H1 (cell line): Measurements from ENCODE around the gene CACNA1A. TPM values are rescaled to one million over a fixed set of nuclear protein-coding genes. Genes with fewer than 3 reads are reported as not detected.

Source experiments
- CTCF ChIA-PET: fragments of 300-600 bp; sonication (Branson Sonifier 250); formaldehyde crosslinking; loops from one replicate; lab custom pipeline; 2021; ENCODE audit not compliant: partially characterized antibody; lab: Charles Lee
- POLR2A ChIA-PET: fragments of 300-600 bp; sonication (Branson Sonifier 250); formaldehyde crosslinking; loops from one replicate; lab custom pipeline; 2021; ENCODE audit warnings: inconsistent platforms; ENCODE audit not compliant: partially characterized antibody; lab: Charles Lee
- DNase-seq, 2 experiments: peaks; one replicate each; pipeline versions ENCODE4 v3.0.0 to v3.0.0-alpha.2; 2010 to 2022; ENCODE audit warnings: low spot score in 2 of 2, low read depth in 1 of 2, mixed read lengths in 1 of 2
- FAIRE-seq: peaks from 2 replicates; lab custom pipeline; 2011; peaks lifted over from hg19 to GRCh38; lab: Jason Lieb, UNC
- H2AFZ ChIP-seq: 2 replicates; pipeline ENCODE4 v1.8.1; 2012; ENCODE audit warnings: low read length, inconsistent platforms
- H2AK5ac ChIP-seq: 2 replicates; pipeline ENCODE4 v1.6.1; 2013; ENCODE audit warnings: low read depth, low read length
- H2BK120ac ChIP-seq: replicated peaks from 2 replicates; pipeline ENCODE3; 2013; ENCODE audit warnings: low read depth, low read length, inconsistent platforms
- H2BK12ac ChIP-seq: 2 replicates; pipeline ENCODE4 v1.6.1; 2013; ENCODE audit warnings: low read depth, low read length
- H2BK15ac ChIP-seq: 2 replicates; pipeline ENCODE4 v1.6.1; 2013; ENCODE audit warnings: low read length
- H2BK20ac ChIP-seq: 2 replicates; pipeline ENCODE4 v1.6.1; 2013; ENCODE audit warnings: low read length
- H2BK5ac ChIP-seq: 2 replicates; pipeline ENCODE4 v1.6.1; 2013; ENCODE audit warnings: low read depth, low read length
- H3K14ac ChIP-seq: 2 replicates; pipeline ENCODE4 v1.6.1; 2013; ENCODE audit warnings: inconsistent platforms; ENCODE audit not compliant: insufficient read length
- H3K18ac ChIP-seq: 2 replicates; pipeline ENCODE4 v1.6.1; 2013; ENCODE audit warnings: low read length; ENCODE audit errors: extremely low read depth
- H3K23ac ChIP-seq: 2 replicates; pipeline ENCODE4 v1.6.1; 2013; ENCODE audit warnings: inconsistent platforms; ENCODE audit not compliant: insufficient read length
- H3K23me2 ChIP-seq: 2 replicates; pipeline ENCODE4 v1.6.1; 2013; ENCODE audit warnings: low read depth, low read length
- H3K27ac ChIP-seq: 2 replicates; pipeline ENCODE4 v1.6.1; 2011; ENCODE audit warnings: low read depth, low read length, inconsistent platforms
- H3K27me3 ChIP-seq, 4 experiments: replicated peaks in 1 of 4; 1 replicate in 1 of 4; 2 replicates in 3 of 4; pipeline versions ENCODE4 v1.6.1 to v1.8.1; 2011 to 2013; ENCODE audit warnings: low read length in 3 of 4, mild to moderate bottlenecking in 3 of 4, inconsistent platforms in 2 of 4, mixed read lengths in 2 of 4, moderate library complexity in 1 of 4; ENCODE audit not compliant: control insufficient read depth in 3 of 4, insufficient read depth in 3 of 4; ENCODE audit errors: extremely low read depth in 1 of 4
- H3K36me3 ChIP-seq, 4 experiments: 2 replicates each; pipeline versions ENCODE4 v1.6.1 to v1.8.1; 2011 to 2013; ENCODE audit warnings: mild to moderate bottlenecking in 4 of 4, low read length in 3 of 4, moderate library complexity in 2 of 4, control low read depth in 1 of 4, inconsistent platforms in 1 of 4; ENCODE audit not compliant: insufficient read depth in 4 of 4, control insufficient read depth in 2 of 4
- H3K4ac ChIP-seq: replicated peaks from 2 replicates; pipeline ENCODE3; 2013; ENCODE audit warnings: low read length, low read depth, mixed read lengths, inconsistent platforms; ENCODE audit not compliant: insufficient read length
- H3K4me1 ChIP-seq, 4 experiments: replicated peaks in 1 of 4; 1 replicate in 1 of 4; 2 replicates in 3 of 4; pipeline versions ENCODE4 v1.6.1 to v1.8.1; 2011 to 2013; ENCODE audit warnings: low read length in 3 of 4, inconsistent platforms in 2 of 4, mixed read lengths in 1 of 4; ENCODE audit not compliant: insufficient read depth in 4 of 4, control insufficient read depth in 3 of 4
- H3K4me2 ChIP-seq, 2 experiments: 2 replicates each; pipeline versions ENCODE4 v1.6.1 to v1.8.1; 2011 to 2013; ENCODE audit warnings: low read depth in 2 of 2, low read length in 2 of 2, control low read depth in 1 of 2, inconsistent platforms in 1 of 2, mild to moderate bottlenecking in 1 of 2; ENCODE audit not compliant: insufficient read depth in 1 of 2
- H3K4me3 ChIP-seq, 4 experiments: fragments of 200-600, 300-600 bp in 1 of 4; sonication (generic), shearing (Covaris generic), sonication (Bioruptor Twin) in 1 of 4; 2 replicates each; pipeline versions ENCODE4 v1.5.1 to v1.8.1; 2011 to 2016; ENCODE audit warnings: low read length in 4 of 4, low read depth in 3 of 4, control low read depth in 2 of 4, inconsistent platforms in 2 of 4, mild to moderate bottlenecking in 2 of 4, mixed read lengths in 1 of 4, moderate library complexity in 1 of 4; ENCODE audit not compliant: insufficient read depth in 2 of 4; ENCODE audit errors: extremely low read depth in 1 of 4
- H3K56ac ChIP-seq: replicated peaks from 2 replicates; pipeline ENCODE3; 2013; ENCODE audit warnings: low read depth, mild to moderate bottlenecking, mixed read lengths, low read length, inconsistent platforms; ENCODE audit not compliant: insufficient read length
- H3K79me1 ChIP-seq: 2 replicates; pipeline ENCODE4 v1.6.1; 2013; ENCODE audit warnings: low read depth, low read length, control low read depth
- H3K79me2 ChIP-seq, 2 experiments: 2 replicates each; pipeline versions ENCODE4 v1.6.1 to v1.8.1; 2012 to 2013; ENCODE audit warnings: low read length in 2 of 2, mild to moderate bottlenecking in 2 of 2, inconsistent platforms in 1 of 2; ENCODE audit not compliant: insufficient read depth in 2 of 2, control insufficient read depth in 1 of 2
- H3K9ac ChIP-seq, 4 experiments: replicated peaks in 1 of 4; 1 replicate in 1 of 4; 2 replicates in 3 of 4; pipeline versions ENCODE4 v1.6.1 to v1.8.1; 2011 to 2013; ENCODE audit warnings: low read depth in 3 of 4, low read length in 3 of 4, control low read depth in 2 of 4, mild to moderate bottlenecking in 2 of 4, moderate library complexity in 2 of 4, inconsistent platforms in 1 of 4; ENCODE audit errors: extremely low read depth in 1 of 4
- H3K9me3 ChIP-seq, 2 experiments: 2 replicates each; pipeline versions ENCODE4 v1.6.1 to v1.8.1; 2012 to 2013; ENCODE audit warnings: mild to moderate bottlenecking in 2 of 2, moderate library complexity in 2 of 2, control low read depth in 1 of 2, inconsistent platforms in 1 of 2, low read depth in 1 of 2, low read length in 1 of 2, mixed read lengths in 1 of 2; ENCODE audit not compliant: insufficient read depth in 2 of 2
- H4K20me1 ChIP-seq, 2 experiments: replicated peaks in 1 of 2; 2 replicates each; pipeline versions ENCODE3 to v1.8.1; 2011 to 2013; ENCODE audit warnings: inconsistent platforms in 2 of 2, low read length in 2 of 2, mild to moderate bottlenecking in 1 of 2; ENCODE audit not compliant: insufficient read depth in 2 of 2, control insufficient read depth in 1 of 2
- H4K5ac ChIP-seq: 2 replicates; pipeline ENCODE4 v1.6.1; 2013; ENCODE audit warnings: low read length, low read depth, mixed read lengths, inconsistent platforms; ENCODE audit not compliant: insufficient read length
- H4K8ac ChIP-seq: 2 replicates; pipeline ENCODE4 v1.8.0; 2013; ENCODE audit warnings: mild to moderate bottlenecking, moderate library complexity, low read length, inconsistent platforms; ENCODE audit not compliant: insufficient read depth; ENCODE audit errors: extremely low read depth
- H4K91ac ChIP-seq: replicated peaks from 2 replicates; pipeline ENCODE3; 2013; ENCODE audit warnings: low read length, mixed read lengths, inconsistent platforms; ENCODE audit not compliant: insufficient read length
- ATF2 ChIP-seq: IDR thresholded peaks from 2 replicates; pipeline ENCODE4 v1.6.1; 2012; ENCODE audit warnings: low read length, inconsistent platforms
- CTBP2 ChIP-seq: IDR thresholded peaks from 2 replicates; pipeline ENCODE4 v1.7.0; 2011; ENCODE audit warnings: borderline replicate concordance, mild to moderate bottlenecking, moderate library complexity, mixed read lengths, low read length; ENCODE audit not compliant: insufficient read depth, insufficient read length
- KDM5A ChIP-seq: fragments of 200-600 bp; IDR thresholded peaks from 2 replicates; pipeline ENCODE4 v1.7.1; 2012; ENCODE audit warnings: mild to moderate bottlenecking, low read length, inconsistent platforms, mixed read lengths
- NRF1 ChIP-seq: IDR thresholded peaks from 2 replicates; pipeline ENCODE4 v1.6.1; 2011; ENCODE audit warnings: mild to moderate bottlenecking, low read depth, low read length, improper control_type of control experiment
- RAD21 ChIP-seq, 2 experiments: IDR thresholded peaks in 1 of 2; conservative IDR thresholded peaks in 1 of 2; 2 replicates each; pipeline ENCODE4 v1.6.1; 2011; ENCODE audit warnings: low read depth in 2 of 2, low read length in 2 of 2, improper control_type of control experiment in 1 of 2, inconsistent platforms in 1 of 2, mild to moderate bottlenecking in 1 of 2, moderate library complexity in 1 of 2
- SAP30 ChIP-seq: fragments of 300-600 bp; sonication (generic); IDR thresholded peaks from 2 replicates; pipeline ENCODE4 v1.7.1; 2012; ENCODE audit warnings: low read length, moderate library complexity, mild to moderate bottlenecking, inconsistent platforms; ENCODE audit not compliant: insufficient read depth, insufficient replicate concordance
- SIN3A ChIP-seq, 2 experiments: IDR thresholded peaks in 1 of 2; conservative IDR thresholded peaks in 1 of 2; 2 replicates each; pipeline ENCODE4 v1.6.1; 2011 to 2012; ENCODE audit warnings: low read length in 2 of 2, improper control_type of control experiment in 1 of 2, low read depth in 1 of 2, mild to moderate bottlenecking in 1 of 2
- SP1 ChIP-seq: IDR thresholded peaks from 2 replicates; pipeline ENCODE4 v1.6.1; 2011; ENCODE audit warnings: low read depth, low read length
- SRF ChIP-seq: IDR thresholded peaks from 2 replicates; pipeline ENCODE4 v1.6.1; 2011; ENCODE audit warnings: mild to moderate bottlenecking, low read depth, low read length, moderate library complexity
- TBP ChIP-seq: IDR thresholded peaks from 2 replicates; pipeline ENCODE4 v1.6.1; 2011; ENCODE audit warnings: low read depth, low read length, improper control_type of control experiment
- TCF12 ChIP-seq: IDR thresholded peaks from 2 replicates; pipeline ENCODE4 v1.6.1; 2011; ENCODE audit warnings: low read depth, mild to moderate bottlenecking, low read length
- whole genome bisulfite sequencing, 2 experiments: shearing (Covaris generic) in 1 of 2; methylation state at CpG; one replicate each; pipeline versions ENCODE4 v1.1.6 to v1.1.7; 2013 to 2015; ENCODE audit warnings: low lambda C conversion rate in 2 of 2, mixed read lengths in 2 of 2, inconsistent platforms in 1 of 2, low coverage in 1 of 2, missing lambda C conversion rate in 1 of 2; ENCODE audit not compliant: insufficient replicate concordance in 2 of 2, insufficient coverage in 1 of 2, insufficient read length in 1 of 2; ENCODE audit errors: extremely low coverage in 1 of 2, missing lambda C conversion rate in 1 of 2; 5-methylcytosine and 5-hydroxymethylcytosine counted together
- polyA plus RNA-seq, 7 experiments: library from polyadenylated mRNA; depleted of rRNA in 3 of 7; stranded (reverse) in 5 of 7; unstranded in 2 of 7; fragments of >200 nt in 5 of 7; fragments of 200-250 nt in 2 of 7; gene quantifications; 1 replicate in 5 of 7; 2 replicates in 1 of 7; 4 replicates in 1 of 7; pipeline versions ENCODE4 v1.2.1 to v1.2.3, GENCODE V29; 2011 to 2013; ENCODE audit warnings: missing spikeins in 2 of 7, mixed read lengths in 2 of 7
- total RNA-seq: library from RNA; stranded (reverse); fragmentation: NEBNext Ultra II Directional; extraction: Animal tissue kit (Norgen Biotek cat#: 25700); gene quantifications from 2 replicates; pipeline ENCODE4 v1.2.1, GENCODE V29; 2021

The CACNA1A gene
- total and polyA plus RNA-seq, 2 of the 8 experiments (the other 6 are each of a cell fraction or from before 2014, with no cell fraction given), result 10.7 to 25.3 TPM

GRCh38 chr19:13460045-13460444, 46.2 kb downstream of the CACNA1A start:
- H4K20me1 ChIP-seq, result peaks cover 0 to 6% of the 10 kb centered on the region in 2 experiments
- no peak overlapping the region for H3K4ac ChIP-seq
- H3K14ac ChIP-seq, result no peak overlapping the region
- no peaks in the 10 kb centered on the region for H3K9me3 ChIP-seq
- peaks cover 11 to 30% (median 15%) of the 10 kb centered on the region in 4 experiments for H3K4me1 ChIP-seq
- ChIA-PET CTCF (interaction anchor here (0.6 to 1.8 kb wide), 5 partner anchors 12 to 258 kb away, joined by 3 to 6 read pairs (median 4); no protein-coding TSS in a partner anchor), POLR2A (interaction anchor here (0.6 to 1.5 kb wide), 4 partner anchors 9 to 78 kb away, joined by 3 to 4 read pairs (median 4); no protein-coding TSS in a partner anchor)
- H4K91ac ChIP-seq, result no peak overlapping the region
- DNase-seq (peak in 1 of 2 experiments; percentile 43), FAIRE-seq (peak; percentile 42)
- no peak overlapping the region for H2AK5ac ChIP-seq
- peak overlapping the region in 1 of 4 experiments; percentile 41; a peak in 4 of 8 replicates for H3K4me3 ChIP-seq
- H4K8ac ChIP-seq, result no peak overlapping the region
- H4K5ac ChIP-seq, result no peak overlapping the region
- no peak overlapping the region for H3K27ac ChIP-seq
- WGBS, 2 experiments, result 8% methylated on average over 7 of the region's 7 CpGs; no CpG with 5 or more reads in 1 of the 2 experiments
- no peaks in the 10 kb centered on the region; a peak in 1 of 4 replicates for H3K79me2 ChIP-seq
- no peak overlapping the region for H2AFZ ChIP-seq
- no peak overlapping the region for H2BK15ac ChIP-seq
- H3K23me2 ChIP-seq, result peaks cover 2% of the 10 kb centered on the region; the same call in 1 of the 2 replicates
- peak overlapping the region; percentile 60 to 65 for H3K4me2 ChIP-seq
- H3K79me1 ChIP-seq, result no peaks in the 10 kb centered on the region
- no peak overlapping the region for H3K23ac ChIP-seq
- H2BK12ac ChIP-seq, result no peak overlapping the region
- H2BK5ac ChIP-seq, result peak overlapping the region; percentile 82; the same call in 1 of the 2 replicates
- H3K18ac ChIP-seq, result peak overlapping the region; percentile 89
- no peak overlapping the region for H3K56ac ChIP-seq
- no peaks in the 10 kb centered on the region for H3K27me3 ChIP-seq
- no peak overlapping the region for H2BK120ac ChIP-seq
- peak overlapping the region; percentile 68; the same call in 1 of the 2 replicates for H2BK20ac ChIP-seq
- H3K36me3 ChIP-seq, result no peaks in the 10 kb centered on the region
- H3K9ac ChIP-seq, result no peak overlapping the region
- TF ChIP-seq SAP30 (no peak), NRF1 (no peak), TCF12 (no peak), TBP (no peak), SP1 (0 out of 2 replicates have a peak, but pooled peaks have one; percentile 37), RAD21 (IDR thresholded peaks at IDR 0.05 in 1 of 2, conservative IDR thresholded peaks at IDR 0.05 in 1 of 2; ENCODE audit: low read depth in 2 of 2, low read length in 2 of 2) (no peak), ATF2 (no peak), SIN3A (conservative IDR thresholded peaks at IDR 0.05 in 1 of 2, IDR thresholded peaks at IDR 0.05 in 1 of 2; ENCODE audit: low read depth in 1 of 2, low read length in 2 of 2) (no peak), KDM5A (no peak), SRF (no peak), CTBP2 (no peak)
